ENCODE results near the gene MTMR3. TPM values are rescaled to one million over a fixed set of nuclear protein-coding genes. Genes with fewer than 3 reads are reported as not detected.
A peak's percentile ranks its signal among the peaks of the same experiment; 100 is the strongest.

Gene MTMR3
- total RNA-seq, 1 donor: 36.9 TPM

- Histone ChIP-seq H3K79me2 (ENCODE audit: insufficient read depth, low read length) (peaks cover 78% of the 10 kb centered on the region), H3K4me2 (ENCODE audit: insufficient read depth, low read length) (peak overlapping the region; percentile 22), H2AFZ (ENCODE audit: low read length) (no peak overlapping the region), H3K4me1 (ENCODE audit: insufficient read depth, low read length) (peaks cover 24% of the 10 kb centered on the region), H3K36me3 (ENCODE audit: insufficient read depth, low read length) (no peaks in the 10 kb centered on the region), H4K20me1 (ENCODE audit: insufficient read depth, low read length) (peaks cover 39% of the 10 kb centered on the region), H3K27me3 (ENCODE audit: insufficient read depth, low read length) (no peaks in the 10 kb centered on the region), H3K27ac (ENCODE audit: low read depth, low read length) (peak overlapping the region; percentile 21), H3K4me3 (ENCODE audit: insufficient read depth, low read length) (no peak overlapping the region), H3K9me3 (ENCODE audit: low read depth, low read length) (no peaks in the 10 kb centered on the region)
- no peak for TF ChIP-seq CTCF (IDR thresholded peaks at IDR 0.05; ENCODE audit: extremely low read depth, low read depth, low read length)
- DNase-seq (ENCODE audit: insufficient read length, low spot score, missing footprints): peak; percentile 74
These were observed 64.7 kb downstream of the MTMR3 start for GRCh38 chr22:29947410-29948384.

GRCh38 chr22:29948385-29948769, 65.4 kb downstream of the MTMR3 start:
- no peak for DNase-seq (ENCODE audit: insufficient read length, low spot score, missing footprints)
- H3K79me2 ChIP-seq (ENCODE audit: insufficient read depth, low read length): peaks cover 82% of the 10 kb centered on the region
- TF ChIP-seq CTCF (IDR thresholded peaks at IDR 0.05; ENCODE audit: extremely low read depth, low read depth, low read length): no peak
- peak overlapping the region; percentile 22 for H3K4me2 ChIP-seq (ENCODE audit: insufficient read depth, low read length)
- no peaks in the 10 kb centered on the region for H3K27me3 ChIP-seq (ENCODE audit: insufficient read depth, low read length)
- peak overlapping the region; percentile 21 for H3K27ac ChIP-seq (ENCODE audit: low read depth, low read length)
- peaks cover 42% of the 10 kb centered on the region for H4K20me1 ChIP-seq (ENCODE audit: insufficient read depth, low read length)
- H2AFZ ChIP-seq (ENCODE audit: low read length): no peak overlapping the region
- H3K4me1 ChIP-seq (ENCODE audit: insufficient read depth, low read length): peaks cover 24% of the 10 kb centered on the region
- H3K9me3 ChIP-seq (ENCODE audit: low read depth, low read length): no peaks in the 10 kb centered on the region
- H3K4me3 ChIP-seq (ENCODE audit: insufficient read depth, low read length): no peak overlapping the region
- no peaks in the 10 kb centered on the region for H3K36me3 ChIP-seq (ENCODE audit: insufficient read depth, low read length)

GRCh38 chr22:29949872-29950271, 66.9 kb downstream of the MTMR3 start:
- Histone ChIP-seq H2AFZ (ENCODE audit: low read length) (no peak overlapping the region), H3K4me3 (ENCODE audit: insufficient read depth, low read length) (no peak overlapping the region), H3K4me2 (ENCODE audit: insufficient read depth, low read length) (no peak overlapping the region), H3K4me1 (ENCODE audit: insufficient read depth, low read length) (peaks cover 18% of the 10 kb centered on the region), H3K27ac (ENCODE audit: low read depth, low read length) (no peak overlapping the region), H3K27me3 (ENCODE audit: insufficient read depth, low read length) (no peaks in the 10 kb centered on the region), H3K36me3 (ENCODE audit: insufficient read depth, low read length) (no peaks in the 10 kb centered on the region), H3K79me2 (ENCODE audit: insufficient read depth, low read length) (peaks cover 83% of the 10 kb centered on the region), H4K20me1 (ENCODE audit: insufficient read depth, low read length) (peaks cover 39% of the 10 kb centered on the region), H3K9me3 (ENCODE audit: low read depth, low read length) (no peaks in the 10 kb centered on the region)
- no peak for TF ChIP-seq CTCF (IDR thresholded peaks at IDR 0.05; ENCODE audit: extremely low read depth, low read depth, low read length)
- DNase-seq (ENCODE audit: insufficient read length, low spot score, missing footprints): peak; percentile 77

GRCh38 chr22:29951791-29952413, 68.9 kb downstream of the MTMR3 start:
- no peak for TF ChIP-seq CTCF (IDR thresholded peaks at IDR 0.05; ENCODE audit: extremely low read depth, low read depth, low read length)
- H3K27me3 ChIP-seq (ENCODE audit: insufficient read depth, low read length): no peaks in the 10 kb centered on the region
- no peaks in the 10 kb centered on the region for H3K9me3 ChIP-seq (ENCODE audit: low read depth, low read length)
- peaks cover 39% of the 10 kb centered on the region for H4K20me1 ChIP-seq (ENCODE audit: insufficient read depth, low read length)
- H3K4me3 ChIP-seq (ENCODE audit: insufficient read depth, low read length): no peak overlapping the region
- peaks cover 16% of the 10 kb centered on the region for H3K4me1 ChIP-seq (ENCODE audit: insufficient read depth, low read length)
- H3K27ac ChIP-seq (ENCODE audit: low read depth, low read length): no peak overlapping the region
- peaks cover 72% of the 10 kb centered on the region for H3K79me2 ChIP-seq (ENCODE audit: insufficient read depth, low read length)
- no peak for DNase-seq (ENCODE audit: insufficient read length, low spot score, missing footprints)
- H2AFZ ChIP-seq (ENCODE audit: low read length): no peak overlapping the region
- no peak overlapping the region for H3K4me2 ChIP-seq (ENCODE audit: insufficient read depth, low read length)
- H3K36me3 ChIP-seq (ENCODE audit: insufficient read depth, low read length): no peaks in the 10 kb centered on the region

Data from osteoblast (primary cell).